ENCODE data around the gene LRRC53.

The LRRC53 gene

GRCh38 chr1:74455390-74455789 is 57.0 kb downstream of the LRRC53 start:
- no peak overlapping the region for H4K12ac ChIP-seq (ENCODE audit: low read depth, low read length)

GRCh38 chr1:74453277-74453676 is 59.1 kb downstream of the LRRC53 start:
- H3K4me1 ChIP-seq (ENCODE audit: control insufficient read depth in 1 of 2, insufficient read depth in 2 of 2, low read length in 2 of 2): no peaks in the 10 kb centered on the region
- H3K27ac ChIP-seq (ENCODE audit: low read depth, low read length): no peak overlapping the region
- no peak overlapping the region for H4K8ac ChIP-seq (ENCODE audit: low read depth, low read length)
- no peak overlapping the region for H3K4me3 ChIP-seq (ENCODE audit: low read depth, low read length)
- H3K36me3 ChIP-seq (ENCODE audit: control insufficient read depth in 1 of 2, insufficient read depth in 2 of 2, low read length in 2 of 2): no peaks in the 10 kb centered on the region
- no peak overlapping the region for H3K14ac ChIP-seq (ENCODE audit: low read length)
- no peak overlapping the region for H3K18ac ChIP-seq (ENCODE audit: low read length)
- WGBS (ENCODE audit: extremely low coverage, insufficient coverage, insufficient read length): no CpG with 5 or more reads among the region's 2 CpGs
- no peak overlapping the region for H2BK5ac ChIP-seq (ENCODE audit: low read depth, low read length, poor library complexity)
- H3K9ac ChIP-seq (ENCODE audit: low read length): no peak overlapping the region
- no peak overlapping the region for H2BK120ac ChIP-seq (ENCODE audit: insufficient read depth, low read length, poor library complexity)
- H3K4ac ChIP-seq (ENCODE audit: low read depth, low read length): no peak overlapping the region
- H3K79me2 ChIP-seq (ENCODE audit: control insufficient read depth, insufficient read depth, low read length, poor library complexity): no peaks in the 10 kb centered on the region
- H2AFZ ChIP-seq (ENCODE audit: insufficient read depth, low read length, poor library complexity): no peak overlapping the region
- no peak for DNase-seq
- H3K27me3 ChIP-seq (ENCODE audit: insufficient read depth, low read length): no peaks in the 10 kb centered on the region
- H2AK5ac ChIP-seq (ENCODE audit: low read length): no peak overlapping the region
- H3K9me3 ChIP-seq (ENCODE audit: insufficient read depth, low read depth, low read length): no peaks in the 10 kb centered on the region
- no peak overlapping the region for H4K91ac ChIP-seq (ENCODE audit: low read depth, low read length)
- H2BK12ac ChIP-seq (ENCODE audit: low read length): no peak overlapping the region
- H3K23ac ChIP-seq (ENCODE audit: low read length): no peak overlapping the region
- H3K4me2 ChIP-seq (ENCODE audit: low read length): no peak overlapping the region
- no peaks in the 10 kb centered on the region for H3K79me1 ChIP-seq (ENCODE audit: low read length)
- H4K12ac ChIP-seq (ENCODE audit: low read depth, low read length): no peak overlapping the region

More at GRCh38 chr1:74455390-74455789, 57.0 kb downstream of the LRRC53 start:
- H2BK5ac ChIP-seq (ENCODE audit: low read depth, low read length, poor library complexity): no peak overlapping the region
- H4K8ac ChIP-seq (ENCODE audit: low read depth, low read length): no peak overlapping the region
- H3K23ac ChIP-seq (ENCODE audit: low read length): no peak overlapping the region
- no peaks in the 10 kb centered on the region for H3K79me1 ChIP-seq (ENCODE audit: low read length)
- no peak overlapping the region for H3K18ac ChIP-seq (ENCODE audit: low read length)
- no peaks in the 10 kb centered on the region for H3K27me3 ChIP-seq (ENCODE audit: insufficient read depth, low read length)
- no peak overlapping the region for H2BK12ac ChIP-seq (ENCODE audit: low read length)
- no peak overlapping the region for H3K27ac ChIP-seq (ENCODE audit: low read depth, low read length)
- H2AK5ac ChIP-seq (ENCODE audit: low read length): no peak overlapping the region
- no peak overlapping the region for H2BK120ac ChIP-seq (ENCODE audit: insufficient read depth, low read length, poor library complexity)
- no peaks in the 10 kb centered on the region for H3K79me2 ChIP-seq (ENCODE audit: control insufficient read depth, insufficient read depth, low read length, poor library complexity)
- no peaks in the 10 kb centered on the region for H3K9me3 ChIP-seq (ENCODE audit: insufficient read depth, low read depth, low read length)
- H3K4ac ChIP-seq (ENCODE audit: low read depth, low read length): no peak overlapping the region
- no peak overlapping the region for H2AFZ ChIP-seq (ENCODE audit: insufficient read depth, low read length, poor library complexity)
- no peak overlapping the region for H3K4me3 ChIP-seq (ENCODE audit: low read depth, low read length)
- no peak overlapping the region for H3K14ac ChIP-seq (ENCODE audit: low read length)
- no peak overlapping the region for H4K91ac ChIP-seq (ENCODE audit: low read depth, low read length)
- no peak for DNase-seq
- H3K4me2 ChIP-seq (ENCODE audit: low read length): no peak overlapping the region
- H3K36me3 ChIP-seq (ENCODE audit: control insufficient read depth in 1 of 2, insufficient read depth in 2 of 2, low read length in 2 of 2): no peaks in the 10 kb centered on the region
- H3K9ac ChIP-seq (ENCODE audit: low read length): no peak overlapping the region
- H3K4me1 ChIP-seq (ENCODE audit: control insufficient read depth in 1 of 2, insufficient read depth in 2 of 2, low read length in 2 of 2): no peaks in the 10 kb centered on the region

- no peak overlapping the region for H4K91ac ChIP-seq (ENCODE audit: low read depth, low read length)
- H4K12ac ChIP-seq (ENCODE audit: low read depth, low read length): no peak overlapping the region
- H3K4me3 ChIP-seq (ENCODE audit: low read depth, low read length): no peak overlapping the region
- no peaks in the 10 kb centered on the region for H3K36me3 ChIP-seq (ENCODE audit: control insufficient read depth in 1 of 2, insufficient read depth in 2 of 2, low read length in 2 of 2)
- H2BK12ac ChIP-seq (ENCODE audit: low read length): no peak overlapping the region
- H3K79me2 ChIP-seq (ENCODE audit: control insufficient read depth, insufficient read depth, low read length, poor library complexity): no peaks in the 10 kb centered on the region
- no peak overlapping the region for H3K9ac ChIP-seq (ENCODE audit: low read length)
- H3K18ac ChIP-seq (ENCODE audit: low read length): no peak overlapping the region
- H3K27me3 ChIP-seq (ENCODE audit: insufficient read depth, low read length): no peaks in the 10 kb centered on the region
- WGBS (ENCODE audit: extremely low coverage, insufficient coverage, insufficient read length): no CpG with 5 or more reads among the region's 1 CpG
- H3K27ac ChIP-seq (ENCODE audit: low read depth, low read length): no peak overlapping the region
- no peak overlapping the region for H2BK120ac ChIP-seq (ENCODE audit: insufficient read depth, low read length, poor library complexity)
- H3K23ac ChIP-seq (ENCODE audit: low read length): no peak overlapping the region
- no peak overlapping the region for H4K8ac ChIP-seq (ENCODE audit: low read depth, low read length)
- H2BK5ac ChIP-seq (ENCODE audit: low read depth, low read length, poor library complexity): no peak overlapping the region
- no peaks in the 10 kb centered on the region for H3K79me1 ChIP-seq (ENCODE audit: low read length)
- H3K14ac ChIP-seq (ENCODE audit: low read length): no peak overlapping the region
- H3K4me1 ChIP-seq (ENCODE audit: control insufficient read depth in 1 of 2, insufficient read depth in 2 of 2, low read length in 2 of 2): no peaks in the 10 kb centered on the region
- no peak overlapping the region for H2AFZ ChIP-seq (ENCODE audit: insufficient read depth, low read length, poor library complexity)
- H3K4ac ChIP-seq (ENCODE audit: low read depth, low read length): no peak overlapping the region
- H3K9me3 ChIP-seq (ENCODE audit: insufficient read depth, low read depth, low read length): no peaks in the 10 kb centered on the region
- H2AK5ac ChIP-seq (ENCODE audit: low read length): no peak overlapping the region
- no peak overlapping the region for H3K4me2 ChIP-seq (ENCODE audit: low read length)
- DNase-seq: no peak
Measured at GRCh38 chr1:74452035-74452434, 60.4 kb downstream of the LRRC53 start.

- Histone ChIP-seq H2AFZ (ENCODE audit: insufficient read depth, low read length, poor library complexity) (no peak overlapping the region), H3K79me2 (ENCODE audit: control insufficient read depth, insufficient read depth, low read length, poor library complexity) (no peaks in the 10 kb centered on the region), H4K12ac (ENCODE audit: low read depth, low read length) (no peak overlapping the region), H3K4me2 (ENCODE audit: low read length) (no peak overlapping the region), H3K9ac (ENCODE audit: low read length) (no peak overlapping the region), H2AK5ac (ENCODE audit: low read length) (no peak overlapping the region), H3K14ac (ENCODE audit: low read length) (no peak overlapping the region), H2BK5ac (ENCODE audit: low read depth, low read length, poor library complexity) (no peak overlapping the region), H3K9me3 (ENCODE audit: insufficient read depth, low read depth, low read length) (no peaks in the 10 kb centered on the region), H3K27me3 (ENCODE audit: insufficient read depth, low read length) (no peaks in the 10 kb centered on the region), H3K4ac (ENCODE audit: low read depth, low read length) (no peak overlapping the region), H3K4me1 (ENCODE audit: control insufficient read depth in 1 of 2, insufficient read depth in 2 of 2, low read length in 2 of 2) (no peaks in the 10 kb centered on the region), H3K18ac (ENCODE audit: low read length) (no peak overlapping the region), H4K8ac (ENCODE audit: low read depth, low read length) (no peak overlapping the region), H3K36me3 (ENCODE audit: control insufficient read depth in 1 of 2, insufficient read depth in 2 of 2, low read length in 2 of 2) (no peaks in the 10 kb centered on the region), H3K79me1 (ENCODE audit: low read length) (no peaks in the 10 kb centered on the region), H3K23ac (ENCODE audit: low read length) (no peak overlapping the region), H2BK12ac (ENCODE audit: low read length) (no peak overlapping the region), H3K4me3 (ENCODE audit: low read depth, low read length) (no peak overlapping the region), H2BK120ac (ENCODE audit: insufficient read depth, low read length, poor library complexity) (no peak overlapping the region), H4K91ac (ENCODE audit: low read depth, low read length) (no peak overlapping the region), H3K27ac (ENCODE audit: low read depth, low read length) (no peak overlapping the region)
- DNase-seq: no peak
- no CpG with 5 or more reads among the region's 1 CpG for WGBS (ENCODE audit: extremely low coverage, insufficient coverage, insufficient read length)
Measured at GRCh38 chr1:74437035-74437434, 75.4 kb downstream of the LRRC53 start.
